ENCODE data around the gene GPR142.
"Not testable (repeated sequence)": the region's sequence is repeated elsewhere in the genome, so short reads cannot be mapped to it uniquely, and the experiment has no call there.

The GPR142 gene

DNA sequence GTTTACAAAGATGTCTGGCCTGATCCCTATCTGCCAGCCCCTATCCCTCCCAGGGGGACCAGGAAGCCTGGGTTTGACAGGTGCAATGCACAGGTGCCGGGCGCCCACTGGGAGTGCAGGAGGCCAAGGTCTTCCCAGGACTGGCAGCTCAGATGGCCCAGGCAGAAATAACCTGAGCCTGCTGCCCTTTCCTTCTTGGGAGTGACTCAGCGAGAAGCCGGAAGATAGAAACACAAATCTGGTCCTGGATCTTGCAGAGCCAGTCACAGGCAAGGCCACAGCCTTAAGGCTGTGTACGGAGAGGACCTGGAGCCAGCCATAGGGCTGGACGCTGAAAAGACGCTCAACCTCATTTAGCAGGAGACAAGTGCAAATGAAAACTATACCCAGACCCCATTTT lies 27.7 kb downstream of the GPR142 start:
- no peak for DNase-seq

DNA sequence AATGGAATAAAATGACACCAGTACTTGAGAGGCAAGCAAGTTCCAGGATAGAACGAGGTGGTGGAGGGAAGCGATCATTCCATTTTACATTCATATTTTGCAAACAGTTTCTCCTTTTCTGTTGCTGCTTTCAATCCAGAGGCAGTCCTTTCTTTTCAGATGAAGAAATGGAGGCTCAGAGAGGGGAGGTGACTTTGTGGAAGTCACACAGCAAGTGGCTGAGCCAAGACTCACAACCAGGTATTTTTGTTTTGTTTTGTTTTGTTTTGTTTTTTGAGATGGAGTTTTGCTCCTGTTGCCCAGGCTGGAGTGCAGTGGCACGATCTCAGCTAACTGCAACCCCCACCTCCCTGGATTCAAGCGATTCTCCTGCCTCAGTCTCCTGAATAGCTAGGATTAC lies 29.3 kb downstream of the GPR142 start:
- no peak for DNase-seq

DNA sequence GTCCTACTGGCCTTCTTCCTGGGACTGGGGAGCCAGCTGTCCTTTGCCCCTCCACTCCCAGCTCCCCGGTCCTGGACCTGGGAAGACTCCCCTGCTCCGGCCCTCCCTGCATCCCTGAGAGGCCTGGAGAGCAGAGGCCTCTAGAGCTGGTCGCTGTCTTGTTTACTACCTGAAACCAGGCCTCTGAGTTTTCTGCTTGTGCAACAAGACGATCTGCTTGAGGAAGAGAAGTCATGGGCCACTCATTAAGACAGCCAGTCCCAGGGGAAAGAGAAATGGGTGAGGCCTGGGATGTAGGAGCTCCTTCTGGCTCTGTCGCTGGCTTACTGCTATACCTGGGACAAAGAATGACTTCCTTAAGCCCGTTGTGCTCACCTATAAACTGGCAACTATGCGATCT lies 34.7 kb downstream of the GPR142 start:
- no peak for DNase-seq

DNA sequence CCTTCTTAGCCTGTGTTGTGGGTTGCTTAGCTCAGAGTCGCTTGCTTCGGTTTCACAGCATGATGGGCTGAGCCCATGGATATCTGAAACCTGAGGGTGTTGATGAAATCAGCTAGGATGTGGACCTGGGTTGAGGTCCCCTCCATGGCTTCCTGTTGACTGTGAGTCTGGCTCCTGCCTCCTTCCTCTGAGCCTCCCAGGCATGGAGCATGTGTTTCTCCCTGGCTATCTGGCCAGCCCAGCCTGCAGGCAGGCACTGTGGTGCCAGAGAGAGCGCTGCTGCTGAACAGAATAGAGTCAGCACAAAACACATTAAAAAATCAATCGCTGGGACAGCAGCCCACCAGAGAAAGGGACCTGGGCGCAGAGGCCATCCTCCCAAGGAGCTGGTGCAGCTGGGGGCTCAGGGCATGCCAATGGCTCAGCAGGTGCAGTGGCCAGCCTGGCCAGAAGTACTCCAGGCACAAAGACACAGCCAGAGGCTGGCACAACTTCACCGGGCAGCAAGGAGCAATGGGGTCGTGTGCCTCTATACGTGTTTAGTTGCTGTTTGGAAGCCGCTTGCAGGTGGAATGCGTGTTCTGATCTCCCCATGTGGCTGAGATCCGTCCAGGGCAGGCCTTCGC lies 36.3 kb downstream of the GPR142 start:
- no peak for DNase-seq

DNA sequence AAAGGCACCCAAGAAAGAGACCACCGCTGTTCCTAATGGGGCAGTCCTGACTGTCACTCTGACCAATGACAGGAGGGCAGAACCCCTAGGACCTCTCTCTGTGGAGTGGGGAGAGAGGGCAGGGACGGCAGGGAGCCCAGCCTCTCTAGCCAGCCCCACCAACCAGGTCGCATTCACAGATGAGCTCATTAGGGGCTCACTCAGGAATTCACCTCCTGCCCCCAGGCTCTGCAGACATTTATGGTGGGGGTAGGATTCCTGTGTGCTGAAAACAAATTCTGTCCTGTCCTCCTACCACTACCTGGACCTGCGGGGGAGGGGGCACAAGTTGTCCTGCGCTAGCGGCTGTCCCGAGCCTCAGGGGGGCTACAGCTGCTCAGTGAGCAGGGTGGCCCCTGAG lies 36.9 kb downstream of the GPR142 start:
- no peak for DNase-seq

DNA sequence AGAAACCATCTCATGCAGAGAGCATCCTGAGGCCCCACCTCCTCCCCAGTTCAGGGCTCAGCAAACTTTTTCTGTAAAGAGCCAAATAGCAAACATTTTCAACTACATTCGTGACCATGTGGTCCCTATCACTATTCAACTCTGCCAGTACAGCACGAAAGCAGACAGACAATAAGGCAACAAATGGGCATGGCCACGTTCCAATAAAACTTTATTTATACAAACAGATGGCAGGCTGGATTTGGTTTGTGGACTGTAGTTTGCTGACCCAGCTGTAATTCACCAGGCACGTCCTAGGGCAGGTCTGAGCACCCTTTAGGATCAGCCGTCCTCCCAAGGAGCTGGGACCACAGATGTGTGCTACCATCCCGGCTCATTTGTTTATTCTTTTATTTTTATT lies 37.5 kb downstream of the GPR142 start:
- DNase-seq, result no peak

DNA sequence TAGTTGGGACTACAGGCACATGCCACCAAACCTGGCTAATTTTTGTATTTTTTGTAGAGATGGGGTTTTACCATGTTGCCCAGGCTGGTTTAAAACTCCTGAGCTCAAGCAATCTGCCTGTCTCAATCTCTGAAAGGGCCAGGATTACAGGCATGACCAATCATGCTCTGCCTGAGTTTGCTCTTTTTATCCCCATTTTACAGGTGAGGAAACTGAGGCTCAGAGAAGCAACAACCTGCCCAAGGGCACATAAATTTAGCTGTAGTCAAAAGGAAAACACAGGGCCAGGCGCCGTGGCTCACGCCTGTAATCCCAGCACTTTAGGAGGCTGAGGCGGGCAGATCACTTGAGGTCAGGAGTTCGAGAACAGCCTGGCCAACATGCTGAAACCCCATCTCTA lies 38.0 kb downstream of the GPR142 start:
- not testable (repeated sequence) for DNase-seq

DNA sequence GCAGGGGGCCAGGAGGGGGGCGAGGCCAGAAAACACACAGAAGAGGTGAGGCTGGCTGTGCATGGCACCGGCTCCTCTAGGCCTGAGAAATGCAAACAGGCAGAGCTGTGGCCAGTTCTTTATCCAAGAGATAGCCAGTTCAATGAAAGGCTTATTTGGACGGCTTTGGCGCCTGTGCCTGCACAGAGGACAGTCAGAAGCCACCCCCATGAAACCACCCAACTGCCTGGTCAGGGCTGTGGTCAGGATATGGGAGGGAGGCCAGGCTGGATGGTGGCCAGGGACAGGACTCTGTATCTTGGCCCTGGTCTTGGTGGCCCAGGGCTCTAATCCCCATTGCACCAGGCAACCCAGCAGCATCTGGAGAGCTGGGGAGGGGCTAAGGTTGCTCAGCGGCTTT lies 40.1 kb downstream of the GPR142 start:
- no peak for DNase-seq

DNA sequence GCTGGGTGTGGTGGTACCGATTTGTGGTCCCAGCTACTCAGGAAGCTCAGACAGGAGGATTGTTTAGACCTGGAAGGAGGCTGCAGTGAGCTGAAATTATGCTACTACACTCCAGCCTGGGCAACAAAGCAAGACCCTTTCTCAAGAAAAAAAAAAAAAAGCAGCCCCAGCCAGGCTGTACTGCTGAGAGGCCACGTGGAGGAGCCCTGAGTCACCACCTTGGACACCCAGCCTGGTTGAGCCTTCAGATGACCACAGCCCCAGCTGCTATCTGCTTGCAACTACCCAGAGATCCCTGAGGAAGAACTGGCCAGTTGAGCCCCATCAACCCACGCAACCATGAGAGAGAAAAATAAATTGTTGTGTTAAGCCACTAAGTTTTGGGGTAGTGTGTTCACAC lies 41.0 kb downstream of the GPR142 start:
- no peak for DNase-seq

DNA sequence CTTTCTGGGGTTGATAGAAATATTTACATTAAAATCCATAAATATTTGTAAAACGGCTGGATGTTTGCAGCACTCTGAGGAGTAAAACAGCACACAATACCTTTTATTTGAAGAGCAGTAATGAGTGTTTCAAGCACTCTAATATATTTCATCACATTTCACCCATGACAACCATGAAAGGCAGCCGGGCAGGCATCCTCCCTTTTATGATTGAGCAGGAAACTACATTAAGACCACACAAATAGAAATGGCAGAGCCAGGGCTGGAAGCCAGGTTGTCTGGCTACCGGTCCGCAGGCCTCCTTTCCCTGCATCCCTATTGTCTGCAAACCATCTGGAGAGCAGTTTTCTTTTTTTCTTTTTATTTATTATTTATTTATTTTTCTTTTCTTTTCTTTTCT lies 41.5 kb downstream of the GPR142 start:
- DNase-seq, result no peak

DNA sequence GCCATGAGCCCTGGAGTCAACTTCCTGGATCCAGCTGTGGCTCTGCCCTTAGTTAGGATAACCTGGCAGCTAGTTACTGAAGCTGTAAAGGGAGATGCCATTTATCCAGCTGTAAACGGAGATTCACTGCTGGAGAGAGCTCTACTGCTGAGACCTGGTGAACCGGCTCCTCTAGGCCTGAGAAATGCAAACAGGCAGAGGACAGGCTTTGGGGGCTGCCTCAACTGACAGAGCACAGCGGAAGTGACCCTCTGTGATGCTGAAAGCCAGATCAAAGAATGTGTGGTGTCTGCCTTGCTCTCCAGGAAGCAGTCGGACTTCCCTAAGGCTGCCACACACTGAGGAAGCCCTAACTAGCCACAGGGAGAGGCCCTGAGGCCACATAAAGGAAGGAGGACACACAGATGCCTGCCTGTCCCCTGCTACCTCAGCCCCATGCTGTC lies 42.7 kb downstream of the GPR142 start:
- DNase-seq, result no peak

DNA sequence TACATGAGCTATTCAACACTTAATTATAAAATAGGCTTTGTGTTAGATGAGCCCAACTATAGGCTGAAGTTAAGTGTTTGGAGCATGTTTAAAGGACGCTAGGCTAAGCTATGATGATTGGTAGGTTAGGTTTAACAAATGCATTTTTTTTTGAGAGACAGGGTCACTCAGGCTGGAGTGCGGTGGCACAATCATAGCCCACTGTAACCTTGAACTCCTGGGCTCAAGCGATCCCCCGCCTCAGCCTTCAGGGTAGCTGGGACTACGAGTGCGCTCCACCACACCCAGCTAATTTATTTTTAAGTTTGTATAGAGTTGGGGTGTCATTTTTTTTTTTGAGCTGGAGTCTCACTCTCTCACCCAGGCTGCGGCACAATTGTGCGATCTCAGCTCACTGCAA lies 45.3 kb downstream of the GPR142 start:
- no peak for DNase-seq

DNA sequence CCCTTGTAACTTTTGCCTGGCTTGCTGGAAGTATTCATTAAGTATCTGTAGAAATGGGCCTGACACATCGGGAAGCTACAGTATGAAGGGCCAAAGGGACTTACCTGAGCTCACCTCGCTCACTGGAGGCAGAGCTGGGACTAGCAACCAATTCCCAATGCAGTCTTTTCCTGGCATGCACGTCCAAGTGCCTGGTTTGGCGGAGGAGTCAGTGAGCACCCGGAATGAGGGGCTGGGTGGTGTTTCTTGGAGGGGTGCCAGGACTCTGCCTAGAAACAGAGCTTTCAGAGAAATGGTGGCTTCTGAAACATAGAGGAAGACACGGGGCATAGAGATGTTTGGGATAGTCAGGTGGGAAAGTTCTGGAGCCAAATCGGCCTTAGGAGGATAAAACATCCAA lies 46.2 kb downstream of the GPR142 start:
- DNase-seq, result no peak

DNA sequence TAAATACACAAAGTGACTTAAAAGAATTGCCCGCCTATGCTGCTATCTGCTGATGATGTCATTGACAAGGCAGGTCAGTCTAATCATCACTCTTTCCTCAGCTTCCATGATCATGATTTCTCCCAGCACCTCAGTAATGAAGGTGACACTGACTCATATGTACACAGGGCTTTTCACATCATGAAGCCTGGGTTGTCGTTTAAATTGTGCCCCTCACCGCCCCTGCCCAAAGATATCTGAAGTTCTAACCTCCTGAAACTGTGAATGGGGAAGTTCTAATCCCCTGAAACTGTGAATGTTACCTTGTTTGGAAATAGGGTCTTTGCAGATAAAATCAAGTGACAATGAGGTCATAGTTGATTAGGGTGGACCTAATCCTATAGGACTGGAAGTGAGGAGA lies 47.2 kb downstream of the GPR142 start:
- no peak for DNase-seq

DNA sequence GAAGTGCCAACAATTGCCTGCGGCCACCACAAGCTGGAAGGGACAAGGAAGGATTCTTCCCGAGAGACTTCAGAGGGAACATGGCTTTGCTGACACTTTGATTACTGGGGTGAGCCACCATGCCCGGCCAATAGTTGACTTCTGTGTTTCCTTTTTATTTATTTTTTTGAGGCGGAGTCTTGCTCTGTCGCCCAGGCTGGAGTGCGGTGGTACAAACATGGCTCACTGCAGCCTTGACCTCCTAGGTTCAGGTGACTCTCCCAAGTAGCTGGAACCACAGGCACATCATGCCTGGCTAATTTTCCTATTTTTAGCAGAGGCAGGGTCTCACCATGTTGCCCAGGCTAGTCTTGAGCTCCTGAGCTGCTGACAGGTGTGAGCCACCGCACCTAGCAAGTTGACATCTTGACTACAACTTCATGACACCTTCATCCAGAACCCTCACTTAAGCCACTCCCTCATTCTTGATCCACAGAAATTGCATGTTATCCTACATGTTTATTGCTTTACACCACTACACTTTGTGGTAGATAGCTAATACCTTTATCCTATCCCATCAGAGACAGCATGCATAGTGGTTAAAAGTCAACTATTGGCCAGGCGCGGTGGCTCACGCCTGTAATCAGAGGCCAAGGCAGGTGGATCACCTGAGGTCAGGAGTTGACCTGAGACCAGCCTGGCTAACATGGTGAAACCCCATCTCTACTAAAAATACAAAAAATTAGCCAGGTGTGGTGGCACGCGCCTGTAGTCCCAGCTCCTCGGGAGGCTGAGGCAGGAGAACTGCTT lies 48.5 kb downstream of the GPR142 start:
- DNase-seq, result no peak

DNA sequence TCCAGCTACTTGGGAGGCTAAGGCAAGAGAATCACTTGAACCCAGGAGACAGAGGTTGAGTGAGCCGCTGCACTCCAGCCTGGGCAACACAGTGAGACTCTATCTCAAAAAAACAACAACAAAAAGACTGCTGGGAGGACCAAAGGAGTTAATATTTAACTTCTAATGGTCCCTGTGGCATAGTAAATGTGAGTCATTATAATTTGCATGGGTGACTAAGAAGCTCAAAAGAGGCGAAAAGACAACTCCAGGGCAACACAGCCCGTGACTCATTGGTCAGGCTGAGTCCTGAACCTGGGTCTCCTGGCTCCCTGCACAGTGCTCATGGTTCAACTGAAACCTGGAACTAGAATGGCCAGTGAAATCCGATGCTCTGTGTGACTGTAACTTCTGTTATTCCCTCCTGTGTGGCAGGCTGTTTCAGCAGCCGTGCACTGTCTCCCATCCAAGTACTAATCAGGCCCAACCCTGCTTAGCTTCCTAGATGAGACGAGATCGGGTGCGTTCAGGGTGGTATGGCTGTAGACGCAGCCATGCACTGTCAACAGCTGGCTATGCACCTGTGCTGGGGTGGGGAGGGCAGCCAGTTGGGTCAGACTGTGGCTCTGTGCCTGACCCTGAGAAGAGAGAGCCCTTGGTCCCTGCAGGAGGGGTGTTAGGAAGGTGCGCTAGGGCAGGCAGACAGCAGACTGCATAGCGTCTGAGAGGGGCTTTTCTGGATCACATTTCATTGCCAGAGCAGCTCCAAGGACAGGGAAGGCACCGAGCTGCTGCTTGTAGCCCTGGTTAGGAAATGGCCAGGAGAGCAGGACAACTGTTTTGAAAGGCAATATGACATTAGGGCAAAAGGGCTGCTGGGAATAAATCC lies 50.1 kb downstream of the GPR142 start:
- no peak for DNase-seq

DNA sequence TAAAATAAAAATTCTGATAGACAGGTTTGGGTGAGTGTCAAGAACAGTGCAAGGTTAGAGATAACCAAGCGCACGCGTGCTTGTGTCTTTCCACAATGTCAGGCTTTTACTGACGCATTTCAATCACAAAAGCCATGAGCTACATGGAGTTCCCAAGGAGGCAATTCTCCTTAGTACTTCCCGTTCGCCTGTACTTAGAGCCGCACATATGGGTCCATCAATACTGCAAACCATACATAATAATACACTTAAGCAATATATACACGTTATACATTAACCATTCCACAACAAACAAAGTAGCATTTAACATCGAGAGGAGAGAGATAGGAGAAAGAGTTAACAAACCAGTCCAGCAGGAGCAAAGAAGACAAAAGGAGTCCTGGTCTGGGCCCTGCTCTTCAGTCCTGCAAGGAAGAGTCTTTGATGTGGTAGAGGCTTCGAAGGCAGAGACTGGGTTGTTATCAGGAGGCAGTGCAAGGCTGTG lies 52.7 kb downstream of the GPR142 start:
- DNase-seq, result no peak

All from hippocampal formation (tissue), 2 donors.